C4-2B (cell line): ENCODE data around the gene NAB2.

Experiments
- H3K27ac ChIP-seq: fragments of 450-650 bp; 2 replicates; pipeline ENCODE4 v1.5.1; 2017
- ZFX ChIP-seq: fragments of 450-650 bp; IDR thresholded peaks from 2 replicates; pipeline ENCODE4 v1.6.1; 2017
- TF ChIP-seq, protein P1 (sequence below): fragments of 450-650 bp; conservative IDR thresholded peaks from 2 replicates; pipeline ENCODE4 v1.5.1; 2017; ENCODE audit warnings: mild to moderate bottlenecking

Gene NAB2

DNA sequence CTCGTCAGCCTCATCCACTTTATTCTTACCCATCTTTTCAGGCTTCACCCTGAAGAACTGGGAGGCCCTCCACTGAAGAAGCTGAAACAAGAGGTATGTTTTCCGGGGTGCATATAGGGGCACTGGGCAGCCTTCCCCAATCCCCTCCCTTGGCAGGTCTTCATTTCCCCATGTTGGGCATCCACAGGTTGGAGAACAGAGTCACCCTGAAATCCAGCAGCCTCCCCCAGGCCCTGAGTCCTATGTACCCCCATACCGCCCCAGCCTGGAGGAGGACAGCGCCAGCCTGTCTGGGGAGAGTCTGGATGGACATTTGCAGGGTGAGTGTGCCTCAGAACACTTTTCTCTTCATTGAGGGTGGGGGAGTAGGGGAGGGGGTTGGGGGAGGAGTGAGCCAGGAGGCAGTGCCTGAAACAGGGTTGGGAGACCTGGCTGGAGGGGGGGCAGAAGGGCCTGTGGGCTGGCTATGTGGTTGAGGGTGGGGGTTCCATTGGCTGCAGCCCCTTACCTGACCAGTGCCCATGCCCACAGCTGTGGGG, 4.0 kb downstream of the NAB2 start:
- H3K27ac ChIP-seq: no peak overlapping the region
- TF ChIP-seq ZFX: no peak
- TF ChIP-seq, protein P1, sequence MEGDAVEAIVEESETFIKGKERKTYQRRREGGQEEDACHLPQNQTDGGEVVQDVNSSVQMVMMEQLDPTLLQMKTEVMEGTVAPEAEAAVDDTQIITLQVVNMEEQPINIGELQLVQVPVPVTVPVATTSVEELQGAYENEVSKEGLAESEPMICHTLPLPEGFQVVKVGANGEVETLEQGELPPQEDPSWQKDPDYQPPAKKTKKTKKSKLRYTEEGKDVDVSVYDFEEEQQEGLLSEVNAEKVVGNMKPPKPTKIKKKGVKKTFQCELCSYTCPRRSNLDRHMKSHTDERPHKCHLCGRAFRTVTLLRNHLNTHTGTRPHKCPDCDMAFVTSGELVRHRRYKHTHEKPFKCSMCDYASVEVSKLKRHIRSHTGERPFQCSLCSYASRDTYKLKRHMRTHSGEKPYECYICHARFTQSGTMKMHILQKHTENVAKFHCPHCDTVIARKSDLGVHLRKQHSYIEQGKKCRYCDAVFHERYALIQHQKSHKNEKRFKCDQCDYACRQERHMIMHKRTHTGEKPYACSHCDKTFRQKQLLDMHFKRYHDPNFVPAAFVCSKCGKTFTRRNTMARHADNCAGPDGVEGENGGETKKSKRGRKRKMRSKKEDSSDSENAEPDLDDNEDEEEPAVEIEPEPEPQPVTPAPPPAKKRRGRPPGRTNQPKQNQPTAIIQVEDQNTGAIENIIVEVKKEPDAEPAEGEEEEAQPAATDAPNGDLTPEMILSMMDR: no peak

GRCh38 chr12:57093415-57094207, 4.7 kb downstream of the NAB2 start:
- no peak overlapping the region for H3K27ac ChIP-seq
- TF ChIP-seq, protein P1: peak; percentile 75; the same call in 1 of the 2 replicates
- TF ChIP-seq ZFX: no peak

GRCh38 chr12:57094208-57095160, 5.6 kb downstream of the NAB2 start:
- TF ChIP-seq, protein P1: no peak
- TF ChIP-seq ZFX: no peak
- H3K27ac ChIP-seq: no peak overlapping the region

GRCh38 chr12:57095440-57095839, 6.5 kb downstream of the NAB2 start:
- TF ChIP-seq, protein P1: no peak
- H3K27ac ChIP-seq: no peak overlapping the region

DNA sequence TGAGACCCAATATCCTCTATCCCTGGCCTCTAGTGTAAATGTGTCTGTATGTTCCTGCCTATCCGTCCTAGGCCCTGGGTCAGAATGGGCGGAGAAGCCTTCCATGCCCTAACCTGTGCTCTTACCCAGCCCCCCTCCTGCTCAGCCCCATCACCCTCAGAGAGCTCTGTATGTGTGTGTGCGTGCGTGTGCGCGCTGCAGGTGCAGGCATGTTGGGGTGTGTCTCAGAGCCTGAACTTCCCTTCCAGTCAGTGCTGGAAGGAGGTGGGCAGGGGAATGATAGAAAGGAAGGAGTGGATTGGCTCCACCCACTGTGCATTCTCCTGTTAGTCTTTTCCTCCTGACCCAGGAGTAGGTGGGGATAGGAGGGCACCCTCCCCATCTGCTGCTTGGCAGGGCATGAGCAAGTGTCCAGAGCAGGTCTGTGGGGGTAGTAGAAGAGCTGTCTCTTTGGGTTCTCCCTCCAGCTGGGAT, 7.2 kb downstream of the NAB2 start:
- TF ChIP-seq, protein P1: no peak
- no peak for TF ChIP-seq ZFX
- no peak overlapping the region for H3K27ac ChIP-seq

DNA sequence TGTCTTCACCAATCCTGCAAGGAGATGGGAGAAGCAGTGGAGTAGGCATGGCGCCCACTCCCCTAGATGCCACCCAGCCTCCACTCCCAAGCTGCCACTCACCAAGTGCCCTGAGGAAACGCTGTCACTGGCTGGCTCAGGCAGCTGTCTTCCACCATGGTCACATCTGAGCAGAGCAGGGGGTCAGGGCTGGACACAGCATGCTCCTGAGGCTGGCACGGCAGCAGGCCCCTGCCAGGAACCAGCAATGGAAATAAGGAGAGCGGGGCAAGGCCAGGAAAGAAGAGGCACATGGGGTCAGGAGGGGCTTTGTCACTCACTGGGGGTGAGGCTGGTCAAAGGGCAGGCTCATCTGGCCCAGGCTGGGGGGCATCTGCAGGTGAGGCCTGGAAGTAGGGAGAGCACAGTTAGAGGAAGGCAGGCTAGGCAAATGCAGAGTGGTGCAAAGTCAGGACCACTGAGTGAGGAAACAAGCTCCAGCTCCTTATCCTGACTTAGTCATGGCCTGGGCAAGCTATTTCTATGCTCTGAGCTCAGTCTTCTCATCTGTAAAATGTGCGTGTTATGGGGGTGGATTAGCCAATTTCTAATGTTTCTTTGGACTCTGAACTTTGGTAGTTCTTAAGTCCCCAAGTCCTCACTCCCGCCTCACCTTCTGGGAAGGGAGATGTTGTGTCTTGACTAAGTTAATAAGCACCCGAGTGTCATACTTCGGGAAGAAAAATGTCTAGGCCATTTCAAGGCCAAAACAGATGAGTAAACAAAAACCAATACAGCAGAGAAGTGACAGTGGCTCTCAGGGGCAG, 8.0 kb downstream of the NAB2 start:
- H3K27ac ChIP-seq: no peak overlapping the region
- TF ChIP-seq ZFX: no peak
- TF ChIP-seq, protein P1: no peak
